Measurements from ENCODE around the gene TSC1.

DNA sequence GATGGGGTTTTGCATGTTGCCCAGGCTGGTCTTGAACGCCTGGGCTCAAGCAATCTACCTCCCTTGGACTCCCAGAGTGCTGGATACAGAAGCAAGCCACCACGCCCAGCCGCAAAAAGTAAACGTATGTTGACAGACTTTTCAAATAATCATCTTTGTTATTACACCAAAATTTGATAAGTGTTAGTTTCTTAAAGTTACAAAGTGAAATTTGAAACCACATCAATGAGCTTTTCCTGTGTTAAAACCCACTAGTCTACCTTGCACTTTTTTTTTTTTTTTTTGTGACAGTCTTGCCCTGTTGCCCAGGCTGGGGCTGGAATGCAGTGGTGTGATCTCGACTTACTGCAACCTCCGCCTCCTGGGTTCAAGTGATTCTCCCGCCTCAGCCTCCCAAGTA is 35.8 kb downstream of the TSC1 start:
- TF ChIP-seq CTCF (IDR thresholded peaks at IDR 0.05) (no peak), POLR2A (IDR thresholded peaks at IDR 0.05) (no peak)
